DOHH2 (cell line): ENCODE measurements around the gene ROR1.

ENCODE experiments used
- CTCF ChIP-seq: fragments of 200-600 bp; sonication (generic); IDR thresholded peaks from one replicate; pipeline ENCODE4 v1.5.1; 2014; ENCODE audit warnings: antibody characterized with exemption, mild to moderate bottlenecking, low read depth, low read length; ENCODE audit not compliant: poor library complexity, severe bottlenecking
- EZH2phosphoT487 ChIP-seq: fragments of 200-600 bp; sonication (generic); IDR thresholded peaks from 2 replicates; pipeline ENCODE4 v1.6.1; 2017; ENCODE audit warnings: borderline replicate concordance, mild to moderate bottlenecking, antibody characterized with exemption, low read length, moderate library complexity, mixed read lengths

DNA sequence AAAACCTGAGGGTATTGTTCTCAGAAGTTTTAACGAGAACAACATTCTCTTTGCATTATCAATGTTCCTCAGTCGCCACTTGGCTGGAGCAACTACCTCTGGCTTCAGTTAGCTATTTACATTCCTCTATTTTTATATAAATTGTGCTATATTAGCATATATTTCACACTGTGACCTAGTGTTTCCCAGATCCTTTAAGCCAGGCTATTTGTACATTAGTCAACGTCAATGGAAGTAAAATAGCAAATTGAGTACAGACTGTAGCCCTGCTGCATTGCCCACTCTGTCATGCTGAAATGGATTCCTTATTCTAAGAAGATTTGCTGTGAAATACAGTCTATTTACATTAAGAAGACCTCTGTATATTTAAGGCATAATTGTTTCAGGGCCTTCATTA lies 213.8 kb downstream of the ROR1 start:
- no peak for TF ChIP-seq CTCF
- no peak for TF ChIP-seq EZH2phosphoT487
